Mucosa of stomach (tissue), 1 donor: ENCODE results near the gene CDH10.

Source experiments
- H3K27me3 ChIP-seq: one replicate; pipeline ENCODE4 v1.7.0; 2013; ENCODE audit warnings: mild to moderate bottlenecking, low read length; ENCODE audit not compliant: control insufficient read depth, insufficient read depth
- H3K36me3 ChIP-seq: one replicate; pipeline ENCODE4 v1.7.0; 2013; ENCODE audit warnings: low read length; ENCODE audit not compliant: control insufficient read depth, insufficient read depth
- H3K4me1 ChIP-seq: one replicate; pipeline ENCODE4 v1.7.0; 2013; ENCODE audit warnings: mild to moderate bottlenecking, low read length; ENCODE audit not compliant: control insufficient read depth, insufficient read depth
- H3K4me3 ChIP-seq: one replicate; pipeline ENCODE4 v1.7.0; 2013; ENCODE audit warnings: low read length
- H3K9ac ChIP-seq: one replicate; pipeline ENCODE4 v1.7.0; 2013; ENCODE audit warnings: mild to moderate bottlenecking, low read length, moderate library complexity
- H3K9me3 ChIP-seq: one replicate; pipeline ENCODE4 v1.7.0; 2013; ENCODE audit warnings: mild to moderate bottlenecking, low read length, moderate library complexity; ENCODE audit not compliant: control insufficient read depth
- donor health status: Pancreatic carcinoma.

Gene CDH10

DNA sequence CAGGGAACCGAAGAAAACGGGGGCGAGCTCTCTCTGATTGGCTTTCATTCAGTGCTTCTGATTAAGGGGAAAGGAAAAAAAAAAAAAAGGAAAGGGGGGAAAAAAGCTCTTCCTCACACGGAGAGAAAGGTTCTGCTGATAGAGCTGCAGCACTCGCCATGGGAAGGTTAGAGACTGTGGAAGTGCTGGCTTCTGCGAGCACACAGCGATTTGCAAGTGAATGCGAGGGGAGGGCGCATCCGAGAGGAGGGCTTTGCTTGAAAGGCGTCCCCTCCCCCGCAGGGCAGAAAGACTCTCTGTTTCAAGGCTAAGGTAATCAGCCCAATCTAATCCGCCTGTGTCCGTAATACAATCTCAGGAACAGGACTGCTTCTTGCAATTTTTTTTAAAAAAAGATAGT, at the start of gene CDH10:
TSS of gene CDH10 (minus strand) at position 218 of the 400 bp plus-strand sequence. CDS start 51,488 bp downstream, outside the sequence.
- Histone ChIP-seq H3K27me3 (no peaks in the 10 kb centered on the region), H3K9ac (no peak within 1 kb of the TSS), H3K4me1 (no peaks in the 10 kb centered on the region), H3K36me3 (no peaks in the 10 kb centered on the region), H3K9me3 (no peaks in the 10 kb centered on the region), H3K4me3 (no peak within 1 kb of the TSS)

DNA sequence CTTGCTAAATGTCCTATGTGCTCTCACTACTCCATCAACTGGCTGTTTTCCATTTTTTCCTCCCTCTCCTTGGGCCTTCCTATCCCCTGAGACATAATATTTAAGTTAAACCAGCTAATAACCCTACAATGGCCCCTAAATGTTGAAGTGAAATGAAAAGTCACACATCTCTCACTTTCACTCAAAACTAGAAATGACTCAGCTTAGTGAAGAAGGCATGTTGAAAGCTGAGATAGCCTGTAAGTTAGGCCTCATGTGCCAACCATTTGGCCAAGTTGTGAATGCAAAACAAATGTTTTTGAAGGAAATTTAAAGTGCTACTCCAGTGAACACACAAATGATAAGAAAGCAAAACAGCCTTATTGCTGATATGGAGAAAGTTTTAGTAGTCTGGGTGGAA, 48.8 kb upstream of the CDH10 start:
- no peak overlapping the region for H3K4me3 ChIP-seq
- H3K27me3 ChIP-seq: no peaks in the 10 kb centered on the region
- H3K4me1 ChIP-seq: no peaks in the 10 kb centered on the region
- H3K9ac ChIP-seq: no peak overlapping the region
- no peaks in the 10 kb centered on the region for H3K36me3 ChIP-seq
- no peaks in the 10 kb centered on the region for H3K9me3 ChIP-seq

DNA sequence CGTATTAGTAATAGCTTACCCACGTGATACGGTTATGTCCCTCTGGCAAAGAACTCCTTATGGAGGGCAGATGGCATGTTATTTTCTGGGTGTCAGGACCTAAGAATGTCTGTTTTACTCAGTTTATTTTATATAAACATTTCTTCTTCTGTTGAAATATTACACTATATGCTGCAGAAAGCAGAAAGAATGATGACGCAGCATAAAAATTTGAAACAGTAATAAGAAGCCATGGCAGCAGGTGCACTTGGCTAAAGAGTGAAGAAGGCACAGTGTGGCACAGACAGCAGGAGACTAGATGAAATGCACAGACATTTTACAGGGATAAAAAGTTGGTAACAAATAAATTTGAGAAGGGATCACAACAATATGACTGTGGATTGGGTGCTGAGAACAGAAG, 46.3 kb upstream of the CDH10 start:
- Histone ChIP-seq H3K4me1 (no peaks in the 10 kb centered on the region), H3K9me3 (no peaks in the 10 kb centered on the region), H3K9ac (no peak overlapping the region), H3K36me3 (no peaks in the 10 kb centered on the region), H3K27me3 (no peaks in the 10 kb centered on the region), H3K4me3 (no peak overlapping the region)

DNA sequence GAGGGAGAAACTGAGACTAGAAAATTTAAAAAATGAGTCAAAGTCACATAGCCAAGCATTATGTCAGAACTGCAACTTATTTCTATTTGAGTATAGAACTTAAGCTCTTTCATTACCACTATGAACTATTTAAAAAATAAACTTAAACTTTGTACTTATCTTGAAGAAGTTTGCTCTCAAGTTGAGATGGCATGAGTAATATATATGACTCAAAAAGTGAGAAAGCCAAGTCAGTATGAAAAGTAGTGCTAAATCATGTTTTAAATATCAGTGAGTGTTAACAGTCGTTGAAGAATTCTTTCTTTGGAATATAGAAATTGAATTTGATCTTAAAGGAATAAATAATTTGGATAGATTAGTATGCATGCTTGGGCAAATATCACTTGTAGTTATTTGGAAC, 36.3 kb upstream of the CDH10 start:
- Histone ChIP-seq H3K9ac (no peak overlapping the region), H3K27me3 (no peaks in the 10 kb centered on the region), H3K4me1 (no peaks in the 10 kb centered on the region), H3K9me3 (peaks cover 4% of the 10 kb centered on the region), H3K4me3 (no peak overlapping the region), H3K36me3 (no peaks in the 10 kb centered on the region)

DNA sequence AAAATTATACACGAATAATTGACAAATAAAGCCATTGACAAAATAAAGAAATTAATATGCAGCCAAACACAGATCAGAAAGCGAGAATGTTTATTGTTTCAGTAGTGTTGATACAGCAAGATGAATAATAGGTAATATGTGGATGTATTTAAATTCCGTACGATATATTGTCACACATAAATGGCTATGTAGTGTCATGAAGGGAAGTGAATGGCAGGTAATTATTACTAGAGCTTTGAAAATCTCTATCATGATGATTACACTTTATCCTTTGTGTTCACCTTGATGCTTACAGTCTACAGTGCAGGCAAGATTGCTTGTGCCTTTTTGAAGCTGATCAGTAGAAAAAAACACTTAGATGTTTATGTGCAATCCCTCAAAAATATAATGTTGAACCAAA, 23.3 kb upstream of the CDH10 start:
- H3K4me1 ChIP-seq: no peaks in the 10 kb centered on the region
- H3K9ac ChIP-seq: no peak overlapping the region
- no peaks in the 10 kb centered on the region for H3K36me3 ChIP-seq
- no peaks in the 10 kb centered on the region for H3K9me3 ChIP-seq
- H3K4me3 ChIP-seq: no peak overlapping the region
- H3K27me3 ChIP-seq: no peaks in the 10 kb centered on the region

DNA sequence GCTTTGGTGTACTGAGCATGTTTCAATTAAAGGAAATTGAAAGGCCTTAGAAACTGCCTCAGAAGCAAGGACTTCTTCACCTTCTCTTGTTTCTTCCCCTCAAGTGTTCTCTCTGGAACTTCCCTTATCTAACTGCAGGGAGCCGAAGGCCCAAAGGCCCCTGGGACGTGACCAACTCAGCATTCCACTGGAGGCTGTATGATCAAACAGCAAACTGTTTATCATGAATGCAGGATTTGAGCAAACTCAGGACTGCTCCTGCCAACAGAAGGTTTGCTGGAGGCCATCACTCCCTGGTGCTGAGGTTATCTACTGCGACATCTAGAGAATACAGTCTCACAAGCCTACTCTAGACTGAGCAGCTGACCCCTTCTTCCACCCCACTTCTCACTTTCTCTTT, 4.8 kb upstream of the CDH10 start:
- Histone ChIP-seq H3K36me3 (no peaks in the 10 kb centered on the region), H3K9ac (no peak overlapping the region), H3K4me1 (no peaks in the 10 kb centered on the region), H3K9me3 (no peaks in the 10 kb centered on the region), H3K27me3 (no peaks in the 10 kb centered on the region), H3K4me3 (no peak overlapping the region)

DNA sequence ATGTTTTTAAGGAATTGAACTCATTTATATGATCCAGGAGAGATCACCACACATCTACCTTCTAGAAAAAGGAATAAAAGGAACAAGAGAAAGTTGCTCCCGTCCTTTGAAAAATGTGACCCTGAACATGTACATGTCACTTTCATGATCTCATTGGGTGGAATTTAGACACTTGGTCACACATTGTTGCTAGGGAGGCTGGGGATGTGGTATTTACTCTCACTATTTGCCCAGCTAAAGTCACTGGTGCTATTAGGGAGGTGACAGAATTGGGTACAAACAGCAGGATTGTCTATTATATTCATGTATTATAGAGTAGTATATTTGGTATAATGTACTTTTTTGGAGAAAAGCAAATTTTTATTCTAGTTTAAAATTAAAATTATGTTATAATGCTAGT, 2.1 kb upstream of the CDH10 start:
- Histone ChIP-seq H3K4me1 (no peaks in the 10 kb centered on the region), H3K9ac (no peak overlapping the region), H3K36me3 (no peaks in the 10 kb centered on the region), H3K9me3 (no peaks in the 10 kb centered on the region), H3K4me3 (no peak overlapping the region), H3K27me3 (no peaks in the 10 kb centered on the region)

DNA sequence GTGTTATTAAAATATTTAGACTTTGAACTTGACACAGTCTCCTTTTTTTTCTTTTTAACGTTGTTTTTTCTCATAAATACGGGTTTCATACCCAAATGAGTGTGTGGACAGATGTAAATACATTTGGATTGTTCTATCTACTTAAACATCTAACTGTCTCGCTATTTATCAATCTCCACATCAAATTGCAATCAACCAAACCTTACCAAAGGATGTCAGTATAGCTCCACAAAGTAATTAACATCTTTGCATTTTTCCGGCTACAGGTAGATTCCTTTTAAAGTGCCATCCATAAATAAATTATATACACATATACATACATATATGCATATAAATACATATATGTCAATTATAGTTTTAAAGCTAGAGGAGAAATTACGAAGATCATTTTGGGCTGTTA, 705 bp upstream of the CDH10 start:
- Histone ChIP-seq H3K9ac (no peak overlapping the region), H3K4me1 (no peaks in the 10 kb centered on the region), H3K27me3 (no peaks in the 10 kb centered on the region), H3K4me3 (no peak overlapping the region), H3K36me3 (no peaks in the 10 kb centered on the region), H3K9me3 (no peaks in the 10 kb centered on the region)

DNA sequence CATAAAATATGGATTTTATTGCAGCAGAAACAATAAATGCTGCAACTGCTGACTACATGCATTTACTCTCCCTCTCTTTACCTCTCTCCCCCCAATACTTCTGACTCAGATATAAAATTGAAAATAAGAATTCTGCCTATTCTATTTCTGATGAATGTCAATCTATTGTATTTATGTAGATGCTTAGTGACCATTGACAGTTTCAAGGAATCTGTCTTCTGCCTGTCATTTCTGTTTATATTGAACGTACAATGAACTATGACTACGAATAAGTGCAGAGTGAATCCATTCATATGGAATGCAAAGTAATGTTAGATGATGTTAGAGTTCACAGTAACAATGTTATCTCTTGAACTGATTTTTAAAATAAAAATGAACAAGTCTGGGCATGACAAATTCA, 898 bp downstream of the CDH10 start:
- no peaks in the 10 kb centered on the region for H3K9me3 ChIP-seq
- no peaks in the 10 kb centered on the region for H3K4me1 ChIP-seq
- no peaks in the 10 kb centered on the region for H3K27me3 ChIP-seq
- no peaks in the 10 kb centered on the region for H3K36me3 ChIP-seq
- no peak overlapping the region for H3K9ac ChIP-seq
- no peak overlapping the region for H3K4me3 ChIP-seq

DNA sequence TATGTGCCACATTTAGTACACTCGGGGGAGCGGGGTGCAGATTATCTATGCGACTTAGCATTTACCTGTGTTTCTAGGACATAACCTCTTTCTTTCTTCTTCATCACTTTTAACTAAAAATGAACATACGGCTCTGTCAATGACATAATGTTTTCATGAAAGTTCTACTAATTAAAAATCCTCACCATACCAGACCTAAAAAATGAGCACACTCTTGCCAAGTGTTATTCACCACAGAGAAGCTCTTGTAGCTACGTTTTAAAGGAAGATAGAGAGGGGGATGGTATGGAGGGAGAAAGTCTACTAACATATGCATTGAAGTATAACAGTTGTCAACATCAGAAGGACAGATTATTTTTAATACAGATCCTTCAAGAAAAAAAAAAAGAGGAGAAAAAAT, 1.6 kb downstream of the CDH10 start:
- no peak overlapping the region for H3K9ac ChIP-seq
- no peaks in the 10 kb centered on the region for H3K4me1 ChIP-seq
- H3K36me3 ChIP-seq: no peaks in the 10 kb centered on the region
- H3K4me3 ChIP-seq: no peak overlapping the region
- no peaks in the 10 kb centered on the region for H3K27me3 ChIP-seq
- H3K9me3 ChIP-seq: no peaks in the 10 kb centered on the region

DNA sequence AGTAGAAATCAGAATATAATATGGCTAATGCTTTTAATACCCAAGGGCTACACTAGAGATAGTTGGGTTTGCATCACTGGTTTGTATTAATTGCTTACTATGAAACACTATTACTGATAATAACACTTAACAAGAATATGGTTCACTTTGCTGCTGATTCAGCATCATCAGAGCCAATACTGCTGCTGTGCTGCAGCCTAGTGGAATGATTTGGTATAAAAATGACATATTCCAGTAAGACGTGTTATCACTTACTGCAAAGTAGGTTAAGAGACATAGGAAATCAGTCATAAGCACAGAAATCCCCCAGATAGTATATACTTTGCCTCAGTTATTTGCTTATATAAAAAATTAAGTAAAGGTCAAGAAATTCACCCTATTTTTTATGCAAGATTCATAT, 2.8 kb downstream of the CDH10 start:
- Histone ChIP-seq H3K4me1 (no peaks in the 10 kb centered on the region), H3K36me3 (no peaks in the 10 kb centered on the region), H3K4me3 (no peak overlapping the region), H3K9ac (no peak overlapping the region), H3K9me3 (no peaks in the 10 kb centered on the region), H3K27me3 (no peaks in the 10 kb centered on the region)

DNA sequence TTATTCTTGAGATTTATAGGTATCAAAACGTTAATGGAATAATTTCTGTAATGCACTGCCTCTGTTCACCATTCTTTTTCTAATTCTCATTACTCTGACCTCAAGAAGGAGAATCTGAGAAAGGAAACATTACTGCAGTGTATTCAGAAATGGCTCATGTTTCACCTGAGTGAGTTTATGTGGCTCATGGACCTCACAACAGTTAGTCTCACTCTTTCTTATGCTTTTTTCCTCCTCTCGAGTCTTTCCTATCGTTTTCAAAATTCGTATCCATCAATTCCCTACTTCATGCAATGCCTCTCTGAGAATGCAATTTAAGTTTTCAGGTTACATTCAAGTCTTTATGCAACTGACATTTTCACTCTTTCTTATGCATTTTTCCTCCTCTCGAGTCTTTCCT, 9.6 kb downstream of the CDH10 start:
- Histone ChIP-seq H3K9ac (no peak overlapping the region), H3K36me3 (no peaks in the 10 kb centered on the region), H3K27me3 (no peaks in the 10 kb centered on the region), H3K4me3 (no peak overlapping the region), H3K9me3 (no peaks in the 10 kb centered on the region), H3K4me1 (no peaks in the 10 kb centered on the region)

DNA sequence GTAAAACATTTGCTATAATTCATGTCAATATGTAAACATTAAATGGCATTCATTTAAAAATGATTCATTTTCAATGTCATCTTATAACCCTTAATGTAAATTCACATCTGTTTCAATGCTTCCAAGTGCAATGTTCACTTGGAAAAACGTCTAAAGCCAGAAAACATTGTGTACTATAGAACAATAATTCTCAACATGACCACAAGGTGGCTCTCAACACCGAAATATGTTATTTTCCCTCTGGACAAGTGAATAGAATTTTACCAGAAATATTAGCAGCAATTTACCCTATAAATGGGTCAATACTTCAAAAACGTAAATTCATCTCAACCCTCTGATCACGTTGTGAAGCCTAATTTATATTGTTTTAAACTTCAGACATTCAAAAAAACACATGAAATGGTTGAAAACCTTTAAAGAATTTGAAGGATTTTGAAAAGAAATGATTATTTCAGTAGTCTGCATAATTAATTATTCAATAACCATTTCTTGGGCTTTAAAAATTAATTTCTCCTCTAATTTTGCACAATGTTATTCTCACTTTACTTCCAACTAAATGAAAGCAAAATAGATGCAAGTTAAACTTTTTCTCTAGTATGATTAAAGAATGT, 11.0 kb downstream of the CDH10 start:
- H3K9me3 ChIP-seq: no peaks in the 10 kb centered on the region
- H3K36me3 ChIP-seq: no peaks in the 10 kb centered on the region
- no peak overlapping the region for H3K4me3 ChIP-seq
- no peaks in the 10 kb centered on the region for H3K4me1 ChIP-seq
- H3K27me3 ChIP-seq: no peaks in the 10 kb centered on the region
- H3K9ac ChIP-seq: no peak overlapping the region
